A549 (cell line): ENCODE measurements around the gene ARHGAP44. TPM values are rescaled to one million over a fixed set of nuclear protein-coding genes. Genes with fewer than 3 reads are reported as not detected.
A peak's percentile ranks its signal among the peaks of the same experiment; 100 is the strongest.

Experiments used
- ATAC-seq, 2 experiments: fragments of 200-7000 bp in 1 of 2; fragments of >200 bp in 1 of 2; cut with Nextera tagmentation in 1 of 2; cut with Tn5 transposase in 1 of 2; 3 replicates each; pipeline versions ENCODE4 v1.8.0 to v1.9.1; 2018 to 2020; ENCODE audit warnings: mild to moderate bottlenecking in 1 of 2, moderate library complexity in 1 of 2
- CTCF ChIA-PET: fragments of 300-600 bp; sonication (Branson Sonifier 250); formaldehyde crosslinking; extraction: SDS; loops from one replicate; lab custom pipeline; 2021; ENCODE audit warnings: antibody characterized with exemption, inconsistent platforms; lab: Yijun Ruan, JAX
- POLR2A ChIA-PET: fragments of 350-600 bp; formaldehyde crosslinking; extraction: SDS; loops from one replicate; lab custom pipeline; 2021; ENCODE audit warnings: antibody characterized with exemption, inconsistent platforms; lab: Yijun Ruan, JAX
- DNase-seq, 2 experiments: peaks; one replicate each; pipeline versions ENCODE4 v3.0.0 to v3.0.0-alpha.2; 2011 to 2016; ENCODE audit warnings: low read depth in 1 of 2, low spot score in 1 of 2
- FAIRE-seq: peaks from 2 replicates; lab custom pipeline; 2011; peaks lifted over from hg19 to GRCh38; lab: Jason Lieb, UNC
- H3K27ac ChIP-seq, 2 experiments: fragments of >200 bp; sonication (Bioruptor Twin); formaldehyde crosslinking; 3 replicates each; pipeline ENCODE4 v1.5.1; 2016 to 2017
- H3K4me1 ChIP-seq: fragments of >200 bp; sonication (Bioruptor Twin); formaldehyde crosslinking; 3 replicates; pipeline ENCODE4 v1.6.1; 2016
- H3K4me2 ChIP-seq: fragments of >200 bp; sonication (Bioruptor Twin); formaldehyde crosslinking; 3 replicates; pipeline ENCODE4 v1.6.1; 2016
- H3K4me3 ChIP-seq: fragments of >200 bp; sonication (Bioruptor Twin); formaldehyde crosslinking; 3 replicates; pipeline ENCODE4 v1.5.1; 2016
- H3K9me3 ChIP-seq: fragments of >200 bp; sonication (Bioruptor Twin); formaldehyde crosslinking; 3 replicates; pipeline ENCODE4 v1.6.1; 2016
- CEBPB ChIP-seq, 2 experiments: fragments of >200 bp in 1 of 2; sonication (Bioruptor Twin) in 1 of 2; formaldehyde crosslinking in 1 of 2; IDR thresholded peaks; 2 replicates each; pipeline ENCODE4 v1.6.1; 2012 to 2016
- CHD4 ChIP-seq: fragments of 200-600 bp; sonication (generic); IDR thresholded peaks from 2 replicates; pipeline ENCODE4 v1.6.1; 2016; ENCODE audit warnings: antibody characterized with exemption, mild to moderate bottlenecking, borderline replicate concordance
- EHF ChIP-seq: fragments of 250-450 bp; sonication (Bioruptor Pico); IDR thresholded peaks from 2 replicates; pipeline ENCODE4 v1.5.0; 2020; ENCODE audit warnings: mild to moderate bottlenecking
- EHMT2 ChIP-seq: fragments of 200-600 bp; sonication (generic); IDR thresholded peaks from 2 replicates; pipeline ENCODE4 v1.6.1; 2016; ENCODE audit warnings: antibody characterized with exemption, low read depth, mild to moderate bottlenecking, moderate library complexity
- EP300 ChIP-seq, 2 experiments: fragments of >200 bp; sonication (Bioruptor Twin); formaldehyde crosslinking; IDR thresholded peaks; 2 replicates in 1 of 2; 3 replicates in 1 of 2; pipeline ENCODE4 v1.6.1; 2016 to 2017
- ESRRA ChIP-seq: fragments of 150-350 bp; IDR thresholded peaks from 2 replicates; pipeline ENCODE4 v1.6.1; 2014; ENCODE audit warnings: mild to moderate bottlenecking, low read length, borderline replicate concordance
- FOSB ChIP-seq: fragments of 250-450 bp; sonication (Bioruptor Pico); IDR thresholded peaks from 2 replicates; pipeline ENCODE4 v1.5.0; 2020; ENCODE audit warnings: mild to moderate bottlenecking, moderate library complexity
- FOXS1 ChIP-seq: fragments of 250-450 bp; sonication (Bioruptor Pico); IDR thresholded peaks from 2 replicates; pipeline ENCODE4 v1.5.0; 2020; ENCODE audit warnings: mild to moderate bottlenecking, moderate library complexity
- HOXA7 ChIP-seq: fragments of 250-450 bp; sonication (Bioruptor Pico); IDR thresholded peaks from 2 replicates; pipeline ENCODE4 v1.5.0; 2020; ENCODE audit warnings: mild to moderate bottlenecking, moderate library complexity
- HOXB13 ChIP-seq: fragments of 250-450 bp; sonication (Bioruptor Pico); IDR thresholded peaks from 2 replicates; pipeline ENCODE4 v1.5.0; 2020; ENCODE audit warnings: low read depth, mild to moderate bottlenecking, moderate library complexity
- JUN ChIP-seq, 2 experiments: fragments of >200 bp; sonication (Bioruptor Twin); formaldehyde crosslinking; IDR thresholded peaks; 2 replicates in 1 of 2; 3 replicates in 1 of 2; pipeline ENCODE4 v1.6.1; 2016 to 2017
- MYC ChIP-seq: IDR thresholded peaks from 2 replicates; pipeline ENCODE4 v1.6.1; 2012; ENCODE audit warnings: mild to moderate bottlenecking, inconsistent platforms, low read length, improper control_type of control experiment, borderline replicate concordance
- NFE2L2 ChIP-seq: fragments of 150-350 bp; conservative IDR thresholded peaks from 2 replicates; pipeline ENCODE4 v1.6.1; 2014; ENCODE audit warnings: low read length
- POLR2A ChIP-seq: IDR thresholded peaks from 2 replicates; pipeline ENCODE4 v1.6.1; 2012; ENCODE audit warnings: mild to moderate bottlenecking, low read length
- POLR2AphosphoS2 ChIP-seq: conservative IDR thresholded peaks from 2 replicates; pipeline ENCODE4 v1.6.1; 2012; ENCODE audit warnings: low read length, improper control_type of control experiment, inconsistent platforms
- RFX5 ChIP-seq: fragments of 450-650 bp; IDR thresholded peaks from 2 replicates; pipeline ENCODE4 v1.7.1; 2014; ENCODE audit warnings: antibody characterized with exemption, mild to moderate bottlenecking, moderate library complexity
- SREBF2 ChIP-seq: fragments of 450-650 bp; IDR thresholded peaks from 2 replicates; pipeline ENCODE4 v1.6.1; 2014; ENCODE audit warnings: mild to moderate bottlenecking, moderate library complexity
- ZC3H11A ChIP-seq: fragments of 450-650 bp; IDR thresholded peaks from 2 replicates; pipeline ENCODE4 v1.6.1; 2014; ENCODE audit warnings: antibody characterized with exemption, mild to moderate bottlenecking
- WGBS: methylation state at CpG from one replicate; pipeline ENCODE4 v1.1.6; 2017; ENCODE audit errors: missing lambda C conversion rate; 5-methylcytosine and 5-hydroxymethylcytosine counted together
- polyA plus RNA-seq, 4 experiments: library from polyadenylated mRNA; depleted of rRNA in 3 of 4; stranded (reverse); fragments of >200 nt; fragmentation: RNase III in 1 of 4; extraction: RNeasy Plus Mini Kit Qiagen cat#74134 plus additional on column Dnase treatment in 1 of 4; gene quantifications; 2 replicates in 3 of 4; 3 replicates in 1 of 4; pipeline ENCODE4 v1.2.3, GENCODE V29; 2011 to 2017
- TF ChIP-seq, protein P1 (sequence below): fragments of >200 bp; sonication (Bioruptor Twin); formaldehyde crosslinking; IDR thresholded peaks from 3 replicates; pipeline ENCODE4 v1.6.1; 2016

ARHGAP44 gene
- polyA plus RNA-seq, 2 of the 4 experiments (the other 2 are of a cell fraction) = 4.1 to 4.2 TPM

DNA sequence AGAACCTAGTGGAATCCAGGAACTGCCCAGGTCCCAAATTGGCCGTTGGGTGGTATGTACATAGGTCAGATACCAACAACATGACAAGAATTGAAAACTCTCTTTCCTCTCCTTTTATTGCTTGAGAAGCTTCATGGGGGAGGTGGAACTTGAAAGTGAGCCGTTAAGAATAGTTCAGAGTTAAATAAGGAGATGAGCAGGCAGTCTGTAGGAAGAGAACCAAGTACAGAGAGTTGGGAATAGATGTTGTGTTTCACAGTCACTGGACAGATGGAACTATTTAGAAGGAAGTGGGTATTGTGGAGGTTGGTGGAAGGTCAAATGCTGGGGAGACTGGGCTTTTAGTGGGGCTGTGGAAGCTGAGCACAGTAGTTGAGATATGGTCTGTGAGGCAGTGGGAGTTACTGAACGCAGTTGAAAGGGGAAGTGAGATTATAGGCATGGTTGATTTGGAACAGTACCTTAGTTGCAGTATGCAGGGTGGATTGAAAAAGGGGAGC lies 26.4 kb downstream of the ARHGAP44 start:
- DNase-seq (no peak), FAIRE-seq (no peak), ATAC-seq (no peak)
- peaks cover 5% of the 10 kb centered on the region; the same call in 1 of the 3 replicates for H3K4me1 ChIP-seq
- H3K4me2 ChIP-seq = no peak overlapping the region
- POLR2A ChIA-PET = no interaction called here
- no peak overlapping the region for H3K27ac ChIP-seq
- CTCF ChIA-PET = no interaction called here
- H3K9me3 ChIP-seq = no peaks in the 10 kb centered on the region
- 29% methylated on average over 3 of the region's 3 CpGs for WGBS
- TF ChIP-seq POLR2A = no peak
- no peak for TF ChIP-seq CEBPB (IDR thresholded peaks at IDR 0.05)
- TF ChIP-seq EP300 (IDR thresholded peaks at IDR 0.05) = no peak
- no peak overlapping the region for H3K4me3 ChIP-seq

DNA sequence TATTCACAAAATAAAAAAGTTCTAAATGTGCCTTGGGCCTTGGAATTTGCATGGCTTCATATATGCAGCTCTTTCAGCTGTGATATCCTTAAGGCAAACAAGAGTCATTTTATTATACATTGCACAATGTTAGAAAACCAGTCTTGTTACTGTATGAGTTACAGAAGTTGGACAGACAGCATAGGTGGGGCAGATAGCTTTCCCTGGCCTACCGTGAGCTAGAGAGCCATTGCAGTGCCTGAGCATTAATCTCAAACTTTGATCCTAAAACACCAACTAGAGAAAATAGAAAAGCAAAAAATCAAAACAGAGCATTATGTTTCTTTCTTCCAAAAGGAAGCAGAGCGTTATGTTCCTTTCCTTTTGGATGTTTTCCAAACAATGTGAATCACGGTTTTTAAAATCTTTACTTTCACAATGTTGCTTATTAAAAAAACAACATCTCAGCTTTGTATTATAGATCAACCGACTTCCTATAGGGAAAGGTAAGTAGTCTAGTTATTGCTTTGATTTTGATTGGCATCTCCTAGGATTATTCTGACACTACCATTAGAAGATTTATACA lies 32.2 kb downstream of the ARHGAP44 start:
- no peak overlapping the region for H3K27ac ChIP-seq
- no peaks in the 10 kb centered on the region for H3K9me3 ChIP-seq
- no peak overlapping the region for H3K4me3 ChIP-seq
- H3K4me2 ChIP-seq = peak overlapping the region; percentile 21; the same call in 1 of the 3 replicates
- TF ChIP-seq, protein P1, sequence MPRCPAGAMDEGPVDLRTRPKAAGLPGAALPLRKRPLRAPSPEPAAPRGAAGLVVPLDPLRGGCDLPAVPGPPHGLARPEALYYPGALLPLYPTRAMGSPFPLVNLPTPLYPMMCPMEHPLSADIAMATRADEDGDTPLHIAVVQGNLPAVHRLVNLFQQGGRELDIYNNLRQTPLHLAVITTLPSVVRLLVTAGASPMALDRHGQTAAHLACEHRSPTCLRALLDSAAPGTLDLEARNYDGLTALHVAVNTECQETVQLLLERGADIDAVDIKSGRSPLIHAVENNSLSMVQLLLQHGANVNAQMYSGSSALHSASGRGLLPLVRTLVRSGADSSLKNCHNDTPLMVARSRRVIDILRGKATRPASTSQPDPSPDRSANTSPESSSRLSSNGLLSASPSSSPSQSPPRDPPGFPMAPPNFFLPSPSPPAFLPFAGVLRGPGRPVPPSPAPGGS = no peak
- TF ChIP-seq SREBF2 (no peak), ESRRA (no peak), CHD4 (no peak), EHF (CRISPR knock-in tag) (no peak), FOSB (CRISPR knock-in tag) (no peak), FOXS1 (no peak), POLR2AphosphoS2 (no peak)
- peaks cover 8% of the 10 kb centered on the region; the same call in 1 of the 3 replicates for H3K4me1 ChIP-seq
- POLR2A ChIA-PET = no interaction called here
- CTCF ChIA-PET = no interaction called here
- DNase-seq (no peak), ATAC-seq (no peak), FAIRE-seq (peak; percentile 80)
- WGBS = 39% methylated on average over 4 of the region's 4 CpGs

DNA sequence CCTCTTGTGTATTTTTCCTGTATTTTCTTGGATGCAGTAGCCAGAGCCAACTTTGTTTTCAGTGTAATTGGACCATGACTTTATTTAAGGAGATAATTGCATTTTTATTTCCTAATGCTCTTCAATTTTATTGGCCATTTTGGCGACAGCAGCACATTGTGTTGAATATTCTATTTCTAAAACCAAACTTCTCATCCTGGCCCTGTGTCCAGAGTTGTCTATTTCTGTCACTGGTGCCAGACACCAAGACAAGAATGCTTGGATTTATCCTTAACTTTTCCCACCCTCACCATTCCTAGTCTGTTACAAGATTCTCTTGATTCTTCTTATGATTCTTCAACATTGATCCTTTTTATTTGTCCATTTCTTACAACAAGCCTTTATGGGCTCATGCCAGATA lies 37.1 kb downstream of the ARHGAP44 start:
- Histone ChIP-seq H3K9me3 (peaks cover 11% of the 10 kb centered on the region), H3K4me3 (no peak overlapping the region), H3K27ac (no peak overlapping the region), H3K4me2 (no peak overlapping the region), H3K4me1 (peaks cover under 1% of the 10 kb centered on the region; the same call in 1 of the 3 replicates)
- DNase-seq (no peak), ATAC-seq (no peak), FAIRE-seq (no peak)
- TF ChIP-seq EHMT2 = no peak
- WGBS = 4% methylated on average over 1 of the region's 1 CpG
- ChIA-PET POLR2A (no interaction called here), CTCF (no interaction called here)

DNA sequence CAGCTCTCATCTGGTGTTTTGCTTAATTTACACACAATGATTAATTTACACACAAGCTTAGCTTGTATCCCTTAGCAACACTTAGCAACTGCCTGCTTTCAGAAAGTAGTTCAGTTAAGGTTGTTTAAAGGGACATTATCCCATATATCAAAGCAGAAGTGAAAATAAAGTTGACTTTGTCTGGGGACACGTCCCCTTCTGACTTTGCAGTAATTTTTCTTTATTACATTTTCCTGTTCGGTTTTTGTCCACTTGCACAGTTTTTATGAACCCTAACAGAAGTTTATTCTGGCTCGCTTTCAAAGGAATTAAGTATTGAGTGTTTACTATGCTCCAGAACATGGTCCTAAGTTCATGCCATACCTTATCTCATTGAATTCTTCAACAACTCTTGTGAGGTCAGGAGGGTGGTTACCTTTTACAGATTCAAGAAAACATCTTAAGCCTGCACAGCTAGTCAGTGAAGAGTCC lies 41.5 kb downstream of the ARHGAP44 start:
- CTCF ChIA-PET = no interaction called here
- H3K9me3 ChIP-seq = peaks cover 25% of the 10 kb centered on the region
- WGBS = 22% methylated on average over 3 of the region's 3 CpGs
- H3K4me1 ChIP-seq = no peaks in the 10 kb centered on the region
- no peak for ATAC-seq
- no peak for FAIRE-seq
- H3K4me3 ChIP-seq = no peak overlapping the region
- POLR2A ChIA-PET = no interaction called here
- no peak overlapping the region for H3K4me2 ChIP-seq
- DNase-seq = no peak
- no peak for TF ChIP-seq ZC3H11A
- TF ChIP-seq MYC = no peak
- TF ChIP-seq NFE2L2 = no peak
- no peak for TF ChIP-seq HOXA7 (CRISPR knock-in tag)
- TF ChIP-seq RFX5 = peak; percentile 86
- no peak for TF ChIP-seq JUN (IDR thresholded peaks at IDR 0.05)
- TF ChIP-seq HOXB13 = no peak
- no peak overlapping the region for H3K27ac ChIP-seq
